WTC11 (cell line): ENCODE results near the gene RGS6. TPM values are rescaled to one million over a fixed set of nuclear protein-coding genes. Genes with fewer than 3 reads are reported as not detected.

Experiments
- ATAC-seq: fragments of 200-7000 bp; cut with Tn5 transposase; 2 replicates; pipeline ENCODE4 v1.10.0; 2021; ENCODE audit warnings: mild to moderate bottlenecking, moderate library complexity
- CTCF ChIA-PET: fragments of 300-600 bp; sonication (Branson Sonifier 250); formaldehyde crosslinking; loops from one replicate; lab custom pipeline; 2021; ENCODE audit warnings: antibody characterized with exemption; lab: Charles Lee
- POLR2A ChIA-PET: fragments of 350-600 bp; sonication (Branson Sonifier 250); formaldehyde crosslinking; loops from one replicate; lab custom pipeline; 2021; ENCODE audit warnings: antibody characterized with exemption; lab: Charles Lee
- DNase-seq: peaks from one replicate; pipeline ENCODE4 v3.0.0; 2021; ENCODE audit warnings: low spot score
- H3K27ac Mint-ChIP-seq: 2 replicates; pipeline ENCODE4 v1.8.0; 2021; ENCODE audit warnings: mixed read lengths
- H3K27me3 Mint-ChIP-seq: 2 replicates; pipeline ENCODE4 v1.8.0; 2021; ENCODE audit warnings: low read depth, mild to moderate bottlenecking, moderate library complexity, mixed read lengths
- H3K36me3 Mint-ChIP-seq: 2 replicates; pipeline ENCODE4 v1.8.0; 2021; ENCODE audit warnings: mixed read lengths
- H3K4me1 Mint-ChIP-seq: 2 replicates; pipeline ENCODE4 v1.8.0; 2022; ENCODE audit warnings: mixed read lengths
- H3K4me3 Mint-ChIP-seq: 2 replicates; pipeline ENCODE4 v1.8.0; 2021; ENCODE audit warnings: mild to moderate bottlenecking, moderate library complexity, mixed read lengths
- H3K9me3 Mint-ChIP-seq: 2 replicates; pipeline ENCODE4 v1.8.0; 2021; ENCODE audit warnings: mixed read lengths
- CBFB ChIP-seq: sonication (generic); formaldehyde crosslinking; IDR thresholded peaks from 2 replicates; pipeline ENCODE4 v1.8.1; 2022; ENCODE audit warnings: mild to moderate bottlenecking, low read depth, missing genetic modification reagents
- CREB1 ChIP-seq: sonication (generic); formaldehyde crosslinking; IDR thresholded peaks from 2 replicates; pipeline ENCODE4 v1.8.0; 2023; ENCODE audit warnings: mild to moderate bottlenecking, missing genetic modification reagents
- CTCF ChIP-seq: fragments of 200-600 bp; IDR thresholded peaks from 2 replicates; pipeline ENCODE4 v1.8.0; 2022; ENCODE audit warnings: antibody characterized with exemption
- E2F1 ChIP-seq: sonication (generic); formaldehyde crosslinking; IDR thresholded peaks from 2 replicates; pipeline ENCODE4 v1.8.0; 2022; ENCODE audit warnings: mild to moderate bottlenecking, missing genetic modification reagents
- FOXJ3 ChIP-seq: sonication (generic); formaldehyde crosslinking; IDR thresholded peaks from 2 replicates; pipeline ENCODE4 v1.9.0; 2021; ENCODE audit warnings: missing genetic modification reagents, mild to moderate bottlenecking, borderline replicate concordance
- GABPB1 ChIP-seq: sonication (generic); formaldehyde crosslinking; IDR thresholded peaks from 2 replicates; pipeline ENCODE4 v1.8.1; 2023; ENCODE audit warnings: mild to moderate bottlenecking, missing genetic modification reagents
- GRHL2 ChIP-seq: fragments of 250-450 bp; sonication (Bioruptor Pico); IDR thresholded peaks from 2 replicates; pipeline ENCODE4 v1.8.0; 2022; ENCODE audit warnings: mild to moderate bottlenecking, moderate library complexity; ENCODE audit not compliant: insufficient replicate concordance, severe bottlenecking
- KAT7 ChIP-seq: sonication (generic); formaldehyde crosslinking; IDR thresholded peaks from 2 replicates; pipeline ENCODE4 v1.8.1; 2023; ENCODE audit warnings: missing genetic modification reagents, mild to moderate bottlenecking, borderline replicate concordance
- MLX ChIP-seq: sonication (generic); formaldehyde crosslinking; IDR thresholded peaks from 2 replicates; pipeline ENCODE4 v1.8.1; 2023; ENCODE audit warnings: mild to moderate bottlenecking, missing genetic modification reagents, moderate library complexity
- MXD4 ChIP-seq: fragments of 250-450 bp; sonication (Bioruptor Pico); IDR thresholded peaks from 2 replicates; pipeline ENCODE4 v1.8.0; 2021; ENCODE audit warnings: mild to moderate bottlenecking, moderate library complexity, borderline replicate concordance
- NFATC4 ChIP-seq: fragments of 250-450 bp; sonication (Bioruptor Pico); IDR thresholded peaks from 2 replicates; pipeline ENCODE4 v1.9.0; 2021; ENCODE audit warnings: mild to moderate bottlenecking
- PRDM15 ChIP-seq: sonication (generic); formaldehyde crosslinking; IDR thresholded peaks from 2 replicates; pipeline ENCODE4 v1.8.0; 2022; ENCODE audit warnings: missing genetic modification reagents
- STAT6 ChIP-seq: sonication (generic); formaldehyde crosslinking; conservative IDR thresholded peaks from 2 replicates; pipeline ENCODE4 v1.8.1; 2023; ENCODE audit warnings: mild to moderate bottlenecking, low read depth, missing genetic modification reagents, moderate library complexity
- TEAD1 ChIP-seq: sonication (generic); formaldehyde crosslinking; IDR thresholded peaks from 2 replicates; pipeline ENCODE4 v1.8.0; 2022; ENCODE audit warnings: mild to moderate bottlenecking, missing genetic modification reagents
- ZMAT4 ChIP-seq: fragments of 250-450 bp; sonication (Bioruptor Pico); IDR thresholded peaks from 2 replicates; pipeline ENCODE4 v1.9.0; 2021; ENCODE audit warnings: mild to moderate bottlenecking
- ZNF232 ChIP-seq: sonication (generic); formaldehyde crosslinking; IDR thresholded peaks from 2 replicates; pipeline ENCODE4 v1.8.0; 2022; ENCODE audit warnings: mild to moderate bottlenecking, missing genetic modification reagents
- ZNF416 ChIP-seq: fragments of 250-450 bp; sonication (Bioruptor Pico); IDR thresholded peaks from 2 replicates; pipeline ENCODE4 v1.9.0; 2021; ENCODE audit warnings: mild to moderate bottlenecking, inconsistent platforms
- ZNF671 ChIP-seq: fragments of 250-450 bp; sonication (Bioruptor Pico); IDR thresholded peaks from 2 replicates; pipeline ENCODE4 v1.8.0; 2021; ENCODE audit warnings: mild to moderate bottlenecking
- total RNA-seq: library from RNA; stranded (reverse); gene quantifications from 3 replicates; pipeline ENCODE4 v1.2.3, GENCODE V29; 2021
- TF ChIP-seq, protein P1 (sequence below): sonication (generic); formaldehyde crosslinking; IDR thresholded peaks from 2 replicates; pipeline ENCODE4 v1.8.1; 2022; ENCODE audit warnings: mild to moderate bottlenecking, missing genetic modification reagents, moderate library complexity, borderline replicate concordance
- TF ChIP-seq, protein P2 (sequence below): sonication (generic); formaldehyde crosslinking; conservative IDR thresholded peaks from 2 replicates; pipeline ENCODE4 v1.8.1; 2022; ENCODE audit warnings: mild to moderate bottlenecking, missing genetic modification reagents

RGS6 gene
- total RNA-seq, 1 experiment from 2014 or later, result 1.0 TPM

GRCh38 chr14:71970272-71970671 is 38.0 kb downstream of the RGS6 start (continued):
- no peak for TF ChIP-seq STAT6
- TF ChIP-seq ZNF671 (CRISPR knock-in tag), result no peak
- TF ChIP-seq MLX (CRISPR knock-in tag), result no peak
- TF ChIP-seq, protein P1, sequence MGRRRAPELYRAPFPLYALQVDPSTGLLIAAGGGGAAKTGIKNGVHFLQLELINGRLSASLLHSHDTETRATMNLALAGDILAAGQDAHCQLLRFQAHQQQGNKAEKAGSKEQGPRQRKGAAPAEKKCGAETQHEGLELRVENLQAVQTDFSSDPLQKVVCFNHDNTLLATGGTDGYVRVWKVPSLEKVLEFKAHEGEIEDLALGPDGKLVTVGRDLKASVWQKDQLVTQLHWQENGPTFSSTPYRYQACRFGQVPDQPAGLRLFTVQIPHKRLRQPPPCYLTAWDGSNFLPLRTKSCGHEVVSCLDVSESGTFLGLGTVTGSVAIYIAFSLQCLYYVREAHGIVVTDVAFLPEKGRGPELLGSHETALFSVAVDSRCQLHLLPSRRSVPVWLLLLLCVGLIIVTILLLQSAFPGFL (CRISPR knock-in tag), result no peak
- no peak for TF ChIP-seq GRHL2
- no peak for TF ChIP-seq E2F1 (CRISPR knock-in tag)
- no peak for TF ChIP-seq MXD4

- Mint-ChIP-seq H3K9me3 (no peaks in the 10 kb centered on the region; the same call in 1 of the 2 replicates), H3K27me3 (peaks cover 21% of the 10 kb centered on the region), H3K4me3 (no peak overlapping the region), H3K36me3 (no peaks in the 10 kb centered on the region), H3K27ac (no peak overlapping the region), H3K4me1 (peaks cover 25% of the 10 kb centered on the region)
- ATAC-seq (no peak), DNase-seq (no peak)
- CTCF ChIA-PET, result no interaction called here
- TF ChIP-seq GABPB1 (CRISPR knock-in tag) (no peak), FOXJ3 (CRISPR knock-in tag) (no peak), ZNF232 (CRISPR knock-in tag) (no peak), ZNF416 (CRISPR knock-in tag) (no peak), NFATC4 (no peak), KAT7 (CRISPR knock-in tag) (no peak), CREB1 (CRISPR knock-in tag) (no peak)
- POLR2A ChIA-PET, result no interaction called here
These were observed 53.4 kb downstream of the RGS6 start for GRCh38 chr14:71985538-71986189.

- ATAC-seq, result no peak
- DNase-seq, result no peak
- Mint-ChIP-seq H3K4me3 (no peak overlapping the region), H3K36me3 (no peaks in the 10 kb centered on the region), H3K27me3 (peaks cover 4% of the 10 kb centered on the region; the same call in 1 of the 2 replicates), H3K27ac (no peak overlapping the region), H3K9me3 (no peaks in the 10 kb centered on the region), H3K4me1 (peaks cover 10% of the 10 kb centered on the region)
- CTCF ChIA-PET, result interaction anchor here (1.6 kb wide), 1 partner anchor 18 kb away, joined by 3 read pairs; no protein-coding TSS in a partner anchor
- POLR2A ChIA-PET, result no interaction called here
- TF ChIP-seq CBFB (CRISPR knock-in tag) (no peak), E2F1 (CRISPR knock-in tag) (no peak), ZMAT4 (CRISPR knock-in tag) (no peak), CTCF (no peak), PRDM15 (CRISPR knock-in tag) (no peak), TEAD1 (CRISPR knock-in tag) (no peak), GRHL2 (no peak)
- TF ChIP-seq, protein P2, sequence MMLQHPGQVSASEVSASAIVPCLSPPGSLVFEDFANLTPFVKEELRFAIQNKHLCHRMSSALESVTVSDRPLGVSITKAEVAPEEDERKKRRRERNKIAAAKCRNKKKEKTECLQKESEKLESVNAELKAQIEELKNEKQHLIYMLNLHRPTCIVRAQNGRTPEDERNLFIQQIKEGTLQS (CRISPR knock-in tag), result no peak
These were observed 56.2 kb downstream of the RGS6 start for GRCh38 chr14:71988476-71988875.
